Measurements from ENCODE around the gene KAZN. TPM values are rescaled to one million over a fixed set of nuclear protein-coding genes. Genes with fewer than 3 reads are reported as not detected.

KAZN gene
- total and polyA plus RNA-seq, 2 of the 8 experiments (the other 6 are each of a cell fraction or from before 2014, with no cell fraction given), result 3.7 to 11.8 TPM

DNA sequence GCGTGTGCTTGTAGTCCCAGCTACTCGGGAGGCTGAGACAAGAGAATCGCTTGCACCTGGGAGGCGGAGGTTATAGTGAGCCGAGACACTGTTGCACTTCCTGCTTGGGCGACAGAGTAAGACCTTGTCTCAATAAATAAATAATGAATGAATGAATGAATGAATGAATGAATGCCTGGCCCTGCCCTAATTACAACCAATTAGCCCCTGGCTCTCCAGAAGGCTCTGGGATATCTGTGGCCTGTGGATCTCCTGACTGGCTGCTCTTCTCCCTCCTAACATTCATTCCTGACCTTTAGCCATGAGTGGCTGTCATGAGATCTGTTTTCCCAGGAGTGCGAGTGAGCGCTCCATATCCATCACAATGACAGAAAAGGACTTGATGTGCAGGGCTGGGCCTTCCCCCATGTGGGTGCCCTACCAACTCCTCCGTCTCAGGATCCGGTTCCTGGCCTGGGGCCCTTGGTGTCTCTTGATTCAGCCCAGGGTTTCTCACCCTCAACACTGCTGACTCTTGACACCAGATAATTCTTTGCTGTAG lies 311.5 kb downstream of the KAZN start (continued):
- TF ChIP-seq PHF8 (conservative IDR thresholded peaks at IDR 0.05; ENCODE audit: low read depth, low read length) (no peak), CREB1 (IDR thresholded peaks at IDR 0.05) (no peak), EZH2 (IDR thresholded peaks at IDR 0.05; ENCODE audit: low read depth, low read length, severe bottlenecking) (no peak), SAP30 (IDR thresholded peaks at IDR 0.05; ENCODE audit: insufficient read depth, insufficient replicate concordance, low read length) (no peak), BRCA1 (IDR thresholded peaks at IDR 0.05; ENCODE audit: low read depth, low read length) (no peak), SP4 (IDR thresholded peaks at IDR 0.05; ENCODE audit: low read length) (no peak), EGR1 (IDR thresholded peaks at IDR 0.05; ENCODE audit: borderline replicate concordance, low read depth, low read length) (no peak)
- TF ChIP-seq, protein P1, sequence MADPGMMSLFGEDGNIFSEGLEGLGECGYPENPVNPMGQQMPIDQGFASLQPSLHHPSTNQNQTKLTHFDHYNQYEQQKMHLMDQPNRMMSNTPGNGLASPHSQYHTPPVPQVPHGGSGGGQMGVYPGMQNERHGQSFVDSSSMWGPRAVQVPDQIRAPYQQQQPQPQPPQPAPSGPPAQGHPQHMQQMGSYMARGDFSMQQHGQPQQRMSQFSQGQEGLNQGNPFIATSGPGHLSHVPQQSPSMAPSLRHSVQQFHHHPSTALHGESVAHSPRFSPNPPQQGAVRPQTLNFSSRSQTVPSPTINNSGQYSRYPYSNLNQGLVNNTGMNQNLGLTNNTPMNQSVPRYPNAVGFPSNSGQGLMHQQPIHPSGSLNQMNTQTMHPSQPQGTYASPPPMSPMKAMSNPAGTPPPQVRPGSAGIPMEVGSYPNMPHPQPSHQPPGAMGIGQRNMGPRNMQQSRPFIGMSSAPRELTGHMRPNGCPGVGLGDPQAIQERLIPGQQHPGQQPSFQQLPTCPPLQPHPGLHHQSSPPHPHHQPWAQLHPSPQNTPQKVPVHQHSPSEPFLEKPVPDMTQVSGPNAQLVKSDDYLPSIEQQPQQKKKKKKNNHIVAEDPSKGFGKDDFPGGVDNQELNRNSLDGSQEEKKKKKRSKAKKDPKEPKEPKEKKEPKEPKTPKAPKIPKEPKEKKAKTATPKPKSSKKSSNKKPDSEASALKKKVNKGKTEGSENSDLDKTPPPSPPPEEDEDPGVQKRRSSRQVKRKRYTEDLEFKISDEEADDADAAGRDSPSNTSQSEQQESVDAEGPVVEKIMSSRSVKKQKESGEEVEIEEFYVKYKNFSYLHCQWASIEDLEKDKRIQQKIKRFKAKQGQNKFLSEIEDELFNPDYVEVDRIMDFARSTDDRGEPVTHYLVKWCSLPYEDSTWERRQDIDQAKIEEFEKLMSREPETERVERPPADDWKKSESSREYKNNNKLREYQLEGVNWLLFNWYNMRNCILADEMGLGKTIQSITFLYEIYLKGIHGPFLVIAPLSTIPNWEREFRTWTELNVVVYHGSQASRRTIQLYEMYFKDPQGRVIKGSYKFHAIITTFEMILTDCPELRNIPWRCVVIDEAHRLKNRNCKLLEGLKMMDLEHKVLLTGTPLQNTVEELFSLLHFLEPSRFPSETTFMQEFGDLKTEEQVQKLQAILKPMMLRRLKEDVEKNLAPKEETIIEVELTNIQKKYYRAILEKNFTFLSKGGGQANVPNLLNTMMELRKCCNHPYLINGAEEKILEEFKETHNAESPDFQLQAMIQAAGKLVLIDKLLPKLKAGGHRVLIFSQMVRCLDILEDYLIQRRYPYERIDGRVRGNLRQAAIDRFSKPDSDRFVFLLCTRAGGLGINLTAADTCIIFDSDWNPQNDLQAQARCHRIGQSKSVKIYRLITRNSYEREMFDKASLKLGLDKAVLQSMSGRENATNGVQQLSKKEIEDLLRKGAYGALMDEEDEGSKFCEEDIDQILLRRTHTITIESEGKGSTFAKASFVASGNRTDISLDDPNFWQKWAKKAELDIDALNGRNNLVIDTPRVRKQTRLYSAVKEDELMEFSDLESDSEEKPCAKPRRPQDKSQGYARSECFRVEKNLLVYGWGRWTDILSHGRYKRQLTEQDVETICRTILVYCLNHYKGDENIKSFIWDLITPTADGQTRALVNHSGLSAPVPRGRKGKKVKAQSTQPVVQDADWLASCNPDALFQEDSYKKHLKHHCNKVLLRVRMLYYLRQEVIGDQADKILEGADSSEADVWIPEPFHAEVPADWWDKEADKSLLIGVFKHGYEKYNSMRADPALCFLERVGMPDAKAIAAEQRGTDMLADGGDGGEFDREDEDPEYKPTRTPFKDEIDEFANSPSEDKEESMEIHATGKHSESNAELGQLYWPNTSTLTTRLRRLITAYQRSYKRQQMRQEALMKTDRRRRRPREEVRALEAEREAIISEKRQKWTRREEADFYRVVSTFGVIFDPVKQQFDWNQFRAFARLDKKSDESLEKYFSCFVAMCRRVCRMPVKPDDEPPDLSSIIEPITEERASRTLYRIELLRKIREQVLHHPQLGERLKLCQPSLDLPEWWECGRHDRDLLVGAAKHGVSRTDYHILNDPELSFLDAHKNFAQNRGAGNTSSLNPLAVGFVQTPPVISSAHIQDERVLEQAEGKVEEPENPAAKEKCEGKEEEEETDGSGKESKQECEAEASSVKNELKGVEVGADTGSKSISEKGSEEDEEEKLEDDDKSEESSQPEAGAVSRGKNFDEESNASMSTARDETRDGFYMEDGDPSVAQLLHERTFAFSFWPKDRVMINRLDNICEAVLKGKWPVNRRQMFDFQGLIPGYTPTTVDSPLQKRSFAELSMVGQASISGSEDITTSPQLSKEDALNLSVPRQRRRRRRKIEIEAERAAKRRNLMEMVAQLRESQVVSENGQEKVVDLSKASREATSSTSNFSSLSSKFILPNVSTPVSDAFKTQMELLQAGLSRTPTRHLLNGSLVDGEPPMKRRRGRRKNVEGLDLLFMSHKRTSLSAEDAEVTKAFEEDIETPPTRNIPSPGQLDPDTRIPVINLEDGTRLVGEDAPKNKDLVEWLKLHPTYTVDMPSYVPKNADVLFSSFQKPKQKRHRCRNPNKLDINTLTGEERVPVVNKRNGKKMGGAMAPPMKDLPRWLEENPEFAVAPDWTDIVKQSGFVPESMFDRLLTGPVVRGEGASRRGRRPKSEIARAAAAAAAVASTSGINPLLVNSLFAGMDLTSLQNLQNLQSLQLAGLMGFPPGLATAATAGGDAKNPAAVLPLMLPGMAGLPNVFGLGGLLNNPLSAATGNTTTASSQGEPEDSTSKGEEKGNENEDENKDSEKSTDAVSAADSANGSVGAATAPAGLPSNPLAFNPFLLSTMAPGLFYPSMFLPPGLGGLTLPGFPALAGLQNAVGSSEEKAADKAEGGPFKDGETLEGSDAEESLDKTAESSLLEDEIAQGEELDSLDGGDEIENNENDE (IDR thresholded peaks at IDR 0.05; ENCODE audit: insufficient replicate concordance, low read length), result no peak
